NCI-H1092 treated with DMSO at 0.1 percent for 48 hours (cell line): Measurements from ENCODE around the gene MMP24OS.

Experiments
- DNase-seq: peaks from one replicate; lab custom pipeline; 2025; lab: John Stamatoyannopoulos, UW

Gene MMP24OS

GRCh38 chr20:35251613-35251940 is 26.3 kb downstream of the MMP24OS start:
- DNase-seq = no peak

GRCh38 chr20:35248641-35249475 is 29.1 kb downstream of the MMP24OS start:
- no peak for DNase-seq

- DNase-seq = no peak
Measured at GRCh38 chr20:35246723-35247122, 31.2 kb downstream of the MMP24OS start.

- DNase-seq = no peak
Measured at GRCh38 chr20:35243986-35244385, 33.9 kb downstream of the MMP24OS start.

- no peak for DNase-seq
Measured at GRCh38 chr20:35243317-35243716, 34.6 kb downstream of the MMP24OS start.

GRCh38 chr20:35240811-35241293 is 37.1 kb downstream of the MMP24OS start:
- DNase-seq = no peak

- no peak for DNase-seq
Measured at GRCh38 chr20:35240083-35240810, 37.7 kb downstream of the MMP24OS start.

- no peak for DNase-seq
Measured at GRCh38 chr20:35238735-35239134, 39.2 kb downstream of the MMP24OS start.

- DNase-seq = no peak
Measured at GRCh38 chr20:35238170-35238569, 39.8 kb downstream of the MMP24OS start.

- no peak for DNase-seq
Measured at GRCh38 chr20:35237486-35237885, 40.4 kb downstream of the MMP24OS start.

- DNase-seq = peak; percentile 46
Measured at GRCh38 chr20:35235881-35236280, 42.0 kb downstream of the MMP24OS start.

- DNase-seq = peak; percentile 13
Measured at GRCh38 chr20:35232575-35232974, 45.3 kb downstream of the MMP24OS start.

- DNase-seq = peak; percentile 33
Measured at GRCh38 chr20:35226884-35227681, 50.8 kb downstream of the MMP24OS start.
